Stimulated activated naive CD8-positive, alpha-beta T cell treated with anti-CD3 and anti-CD28 coated beads, Interleukin-15, Interleukin-2, amounts not matched to agents 100 ng/mL and 50 ng/mL, for 24 hours (primary cell): Measurements from ENCODE around the gene MINK1.

Experiments used
- H3K27ac Mint-ChIP-seq: one replicate; pipeline ENCODE4 v1.8.0; 2021; ENCODE audit warnings: mild to moderate bottlenecking, mixed read lengths
- H3K27me3 Mint-ChIP-seq: one replicate; pipeline ENCODE4 v1.8.0; 2021; ENCODE audit warnings: mixed read lengths
- H3K36me3 Mint-ChIP-seq: one replicate; pipeline ENCODE4 v1.8.0; 2021; ENCODE audit warnings: low read depth, mixed read lengths
- H3K4me1 Mint-ChIP-seq: one replicate; pipeline ENCODE4 v1.8.0; 2021; ENCODE audit warnings: low read depth, mixed read lengths
- H3K4me3 Mint-ChIP-seq: one replicate; pipeline ENCODE4 v1.8.0; 2021; ENCODE audit warnings: mild to moderate bottlenecking, mixed read lengths
- H3K9me3 Mint-ChIP-seq: one replicate; pipeline ENCODE4 v1.8.0; 2021; ENCODE audit warnings: mixed read lengths

Gene MINK1

GRCh38 chr17:4833941-4834680 lies 971 bp downstream of the MINK1 start:
- Mint-ChIP-seq H3K36me3 (peaks cover 9% of the 10 kb centered on the region), H3K4me3 (peak overlapping the region; percentile 85), H3K4me1 (peaks cover 47% of the 10 kb centered on the region), H3K9me3 (no peaks in the 10 kb centered on the region), H3K27ac (peak overlapping the region; percentile 68), H3K27me3 (no peaks in the 10 kb centered on the region)

DNA sequence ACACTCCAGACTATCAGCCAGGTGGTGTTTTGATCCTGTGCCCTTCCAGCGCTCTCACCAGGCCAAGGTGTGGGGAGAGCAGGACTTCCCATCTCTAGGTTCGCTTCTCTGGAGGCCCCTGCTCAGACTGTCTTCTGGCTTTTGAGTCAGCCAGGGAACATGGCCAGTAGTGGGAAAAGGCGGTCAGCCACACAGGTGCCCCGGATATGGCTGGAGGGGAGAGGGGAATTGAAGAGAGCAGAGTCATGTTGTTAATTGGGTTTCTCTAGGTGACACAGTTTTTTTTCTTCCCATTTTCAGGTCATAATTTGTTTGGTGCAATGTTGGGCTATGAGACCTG lies 1.5 kb downstream of the MINK1 start:
- H3K4me1 Mint-ChIP-seq = peaks cover 53% of the 10 kb centered on the region
- H3K27ac Mint-ChIP-seq = no peak overlapping the region
- H3K27me3 Mint-ChIP-seq = no peaks in the 10 kb centered on the region
- H3K4me3 Mint-ChIP-seq = peak overlapping the region; percentile 85
- H3K9me3 Mint-ChIP-seq = no peaks in the 10 kb centered on the region
- peaks cover 9% of the 10 kb centered on the region for H3K36me3 Mint-ChIP-seq

DNA sequence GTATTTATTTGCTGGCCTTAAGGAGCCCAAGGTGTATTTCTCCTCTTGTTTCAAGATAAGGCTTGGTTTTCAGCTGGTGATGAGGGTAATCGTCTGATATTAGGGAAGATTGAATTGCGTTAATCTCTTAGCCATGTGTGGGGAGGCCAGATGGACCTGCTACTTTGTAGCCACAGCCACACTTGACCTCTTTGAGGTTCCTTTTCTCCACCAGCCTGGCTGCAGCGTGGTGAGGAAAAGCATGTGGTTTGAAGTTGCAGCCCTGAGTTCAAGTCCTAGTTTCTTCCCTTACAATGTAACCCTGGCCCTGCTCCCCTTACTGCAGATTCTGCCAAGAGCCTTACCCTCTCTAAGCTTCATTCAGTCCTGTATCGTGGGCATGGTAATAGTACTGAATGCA lies 3.1 kb downstream of the MINK1 start:
- no peaks in the 10 kb centered on the region for H3K27me3 Mint-ChIP-seq
- H3K4me1 Mint-ChIP-seq = peaks cover 68% of the 10 kb centered on the region
- no peaks in the 10 kb centered on the region for H3K9me3 Mint-ChIP-seq
- no peak overlapping the region for H3K4me3 Mint-ChIP-seq
- H3K36me3 Mint-ChIP-seq = peaks cover 9% of the 10 kb centered on the region
- H3K27ac Mint-ChIP-seq = no peak overlapping the region

DNA sequence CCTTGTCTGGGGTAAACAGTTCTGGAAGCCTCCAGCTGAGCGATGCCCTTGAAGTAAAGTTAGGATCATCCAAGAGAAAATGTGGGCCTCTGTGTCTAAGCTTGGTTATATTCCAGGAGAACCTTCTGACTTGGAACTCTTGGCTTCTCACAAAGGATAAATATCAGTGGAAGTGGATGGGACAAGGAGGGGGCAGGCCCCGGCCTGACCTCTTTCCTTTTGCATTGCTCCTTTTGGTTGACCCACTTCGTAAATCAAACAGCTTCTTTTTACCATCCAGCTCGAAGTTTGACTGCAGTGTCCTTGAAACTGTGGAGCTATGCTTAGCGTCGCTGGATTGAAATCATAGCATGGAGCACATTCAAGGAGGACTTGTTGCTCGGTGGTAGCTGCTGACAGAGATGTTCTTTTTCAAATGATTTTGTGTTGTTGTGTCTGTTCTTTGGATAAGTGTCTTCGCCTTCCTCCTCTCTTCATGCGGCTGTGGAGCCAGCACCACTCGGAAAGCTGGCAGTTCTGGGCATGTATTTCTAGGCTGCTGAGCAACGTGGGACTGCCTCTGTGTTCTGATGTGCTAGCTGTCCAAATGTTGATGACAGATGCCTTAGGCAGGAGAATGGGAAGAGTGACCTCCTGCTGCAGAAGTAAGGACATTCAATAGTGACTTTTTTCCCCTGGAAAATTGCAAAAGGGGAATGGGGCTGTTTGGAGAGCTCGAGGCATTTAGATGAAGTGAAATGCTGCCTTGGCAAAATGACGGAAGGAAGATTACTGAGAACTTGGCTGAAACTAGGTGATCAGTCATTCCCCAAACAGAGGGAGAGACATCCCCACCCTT lies 4.5 kb downstream of the MINK1 start:
- Mint-ChIP-seq H3K36me3 (peaks cover 9% of the 10 kb centered on the region), H3K27ac (no peak overlapping the region), H3K4me3 (no peak overlapping the region)

GRCh38 chr17:4838309-4838785 lies 5.2 kb downstream of the MINK1 start:
- Mint-ChIP-seq H3K4me1 (peaks cover 73% of the 10 kb centered on the region), H3K4me3 (no peak overlapping the region), H3K9me3 (no peaks in the 10 kb centered on the region), H3K27me3 (no peaks in the 10 kb centered on the region), H3K36me3 (peaks cover 9% of the 10 kb centered on the region), H3K27ac (no peak overlapping the region)

More for the DNA sequence above, 4.5 kb downstream of the MINK1 start:
- peaks cover 74% of the 10 kb centered on the region for H3K4me1 Mint-ChIP-seq
- no peaks in the 10 kb centered on the region for H3K9me3 Mint-ChIP-seq
- no peaks in the 10 kb centered on the region for H3K27me3 Mint-ChIP-seq

DNA sequence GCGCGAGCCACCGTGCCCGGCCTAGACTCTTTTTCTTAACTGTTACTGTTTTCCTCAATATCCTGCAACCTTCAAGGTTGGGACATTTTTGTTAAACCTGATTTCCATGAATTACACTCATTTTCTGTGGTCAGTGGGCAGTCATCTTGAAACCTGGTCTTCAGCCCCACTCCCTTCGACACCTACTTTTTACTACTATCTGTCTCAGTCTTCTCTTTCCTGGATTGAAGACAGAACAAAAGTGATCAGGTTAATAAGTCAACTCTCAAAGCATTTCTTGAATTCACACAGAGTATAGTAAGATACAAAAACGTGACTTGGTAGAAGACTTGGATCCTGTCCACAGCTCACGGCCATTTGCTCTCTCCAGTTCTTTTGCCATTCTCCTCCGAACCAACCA lies 6.1 kb downstream of the MINK1 start:
- H3K4me1 Mint-ChIP-seq = peaks cover 67% of the 10 kb centered on the region
- no peaks in the 10 kb centered on the region for H3K9me3 Mint-ChIP-seq
- peaks cover 14% of the 10 kb centered on the region for H3K36me3 Mint-ChIP-seq
- H3K27me3 Mint-ChIP-seq = no peaks in the 10 kb centered on the region
- no peak overlapping the region for H3K27ac Mint-ChIP-seq
- H3K4me3 Mint-ChIP-seq = no peak overlapping the region

GRCh38 chr17:4839965-4840892 lies 7.1 kb downstream of the MINK1 start:
- Mint-ChIP-seq H3K9me3 (no peaks in the 10 kb centered on the region), H3K27me3 (no peaks in the 10 kb centered on the region), H3K4me3 (peak overlapping the region; percentile 9), H3K4me1 (peaks cover 58% of the 10 kb centered on the region), H3K27ac (peak overlapping the region; percentile 78), H3K36me3 (peaks cover 10% of the 10 kb centered on the region)

DNA sequence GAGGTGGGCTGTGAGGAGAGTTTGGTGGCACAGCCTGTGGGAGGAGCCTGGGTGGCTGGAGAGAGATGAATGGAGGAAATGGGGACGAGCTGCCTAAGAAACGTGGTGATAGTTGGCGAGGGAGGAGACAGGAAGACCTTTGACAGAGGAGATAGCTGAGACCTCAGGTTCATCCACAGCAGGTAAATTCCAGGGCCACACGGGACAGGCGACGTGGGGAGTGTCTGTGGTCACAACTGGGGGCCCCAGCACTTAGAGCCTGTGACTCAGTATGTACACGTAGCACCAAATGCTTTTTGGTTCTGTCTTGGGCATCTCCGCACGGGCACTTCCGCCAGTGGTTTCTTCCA lies 7.7 kb downstream of the MINK1 start:
- Mint-ChIP-seq H3K36me3 (peaks cover 10% of the 10 kb centered on the region), H3K4me1 (peaks cover 54% of the 10 kb centered on the region), H3K4me3 (no peak overlapping the region), H3K9me3 (no peaks in the 10 kb centered on the region), H3K27me3 (no peaks in the 10 kb centered on the region), H3K27ac (peak overlapping the region; percentile 78)

GRCh38 chr17:4842376-4842775 lies 9.2 kb downstream of the MINK1 start:
- no peaks in the 10 kb centered on the region for H3K27me3 Mint-ChIP-seq
- no peaks in the 10 kb centered on the region for H3K9me3 Mint-ChIP-seq
- peaks cover 45% of the 10 kb centered on the region for H3K4me1 Mint-ChIP-seq
- H3K4me3 Mint-ChIP-seq = no peak overlapping the region
- no peak overlapping the region for H3K27ac Mint-ChIP-seq
- peaks cover 10% of the 10 kb centered on the region for H3K36me3 Mint-ChIP-seq

GRCh38 chr17:4843321-4844000 lies 10.3 kb downstream of the MINK1 start:
- H3K36me3 Mint-ChIP-seq = peaks cover 5% of the 10 kb centered on the region
- no peaks in the 10 kb centered on the region for H3K27me3 Mint-ChIP-seq
- no peaks in the 10 kb centered on the region for H3K9me3 Mint-ChIP-seq
- H3K4me3 Mint-ChIP-seq = no peak overlapping the region
- peaks cover 39% of the 10 kb centered on the region for H3K4me1 Mint-ChIP-seq
- H3K27ac Mint-ChIP-seq = no peak overlapping the region

GRCh38 chr17:4845118-4845517 lies 12.0 kb downstream of the MINK1 start:
- Mint-ChIP-seq H3K36me3 (peaks cover 8% of the 10 kb centered on the region), H3K27me3 (no peaks in the 10 kb centered on the region), H3K27ac (no peak overlapping the region), H3K4me1 (peaks cover 22% of the 10 kb centered on the region), H3K9me3 (no peaks in the 10 kb centered on the region), H3K4me3 (no peak overlapping the region)

DNA sequence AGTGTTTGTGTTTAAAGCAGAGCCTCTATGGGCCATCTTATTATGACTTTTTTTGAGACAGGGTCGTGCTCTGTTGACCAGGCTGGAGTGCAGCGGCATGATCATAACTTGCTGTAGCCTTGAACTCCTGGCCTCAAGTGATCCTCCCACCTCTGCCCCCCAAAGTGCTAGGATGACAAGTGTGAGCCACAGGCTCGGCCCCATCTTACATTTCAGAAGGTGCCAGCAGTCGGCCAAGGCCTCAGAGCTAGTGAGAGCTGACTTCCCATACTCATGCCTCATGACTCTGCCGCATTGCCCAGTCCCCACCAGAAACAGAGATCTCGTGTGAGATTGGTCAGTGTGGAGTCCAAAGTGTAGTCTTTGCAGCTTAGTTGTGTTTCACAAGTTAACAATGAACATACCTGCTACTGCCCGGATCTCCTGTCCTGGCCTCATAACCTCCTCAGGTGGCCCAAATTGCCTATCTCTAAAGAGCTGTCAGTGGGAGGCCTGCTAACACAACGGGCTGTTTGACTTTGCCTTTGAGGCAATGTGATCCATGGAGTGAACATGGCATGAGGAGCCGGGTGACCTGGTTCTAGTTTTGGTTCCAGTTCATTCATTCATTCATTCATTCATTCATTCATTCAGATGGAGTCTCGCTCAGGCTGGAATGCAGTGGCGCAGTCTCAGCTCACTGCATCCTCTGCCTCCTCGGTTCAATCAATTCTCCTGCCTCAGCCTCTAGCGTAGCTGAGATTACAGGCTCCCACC lies 13.7 kb downstream of the MINK1 start:
- no peaks in the 10 kb centered on the region for H3K9me3 Mint-ChIP-seq
- no peak overlapping the region for H3K4me3 Mint-ChIP-seq
- peaks cover 3% of the 10 kb centered on the region for H3K27me3 Mint-ChIP-seq
- peaks cover 8% of the 10 kb centered on the region for H3K36me3 Mint-ChIP-seq
- H3K27ac Mint-ChIP-seq = no peak overlapping the region
- peaks cover 6% of the 10 kb centered on the region for H3K4me1 Mint-ChIP-seq

- Mint-ChIP-seq H3K9me3 (peaks cover 6% of the 10 kb centered on the region), H3K36me3 (peaks cover 11% of the 10 kb centered on the region), H3K27me3 (peaks cover 3% of the 10 kb centered on the region), H3K4me3 (no peak overlapping the region), H3K4me1 (peaks cover 10% of the 10 kb centered on the region), H3K27ac (no peak overlapping the region)
Observed at GRCh38 chr17:4849011-4849536, 15.9 kb downstream of the MINK1 start.
